Spleen (tissue), 7 donors: ENCODE results near the gene HOXB2.

Source experiments
- POLR2A ChIP-seq, 3 donors: fragments of 450-650 bp; IDR thresholded peaks; one replicate each; pipeline ENCODE4 v1.5.1; 2017; ENCODE audit warnings: antibody characterized with exemption in 3 of 3, mild to moderate bottlenecking in 1 of 3
- TF ChIP-seq, protein P1 (sequence below), 11 experiments: fragments of 200-600 bp in 7 of 11; fragments of 450-650 bp in 4 of 11; sonication (generic) in 4 of 11; IDR thresholded peaks in 8 of 11; conservative IDR thresholded peaks in 3 of 11; 1 replicate in 7 of 11; 2 replicates in 4 of 11; pipeline versions ENCODE4 v1.4.0 to v1.8.0; 2016 to 2021; ENCODE audit warnings: antibody characterized with exemption in 11 of 11, inconsistent platforms in 4 of 11, mild to moderate bottlenecking in 1 of 11
- donor health status: DM: no; HTN: no; CAD: no; lungs with moderate emphysema.
- donor health status: DM: no; HTN: no; CAD: no.
- donor health status: DM: no; HTN: no; CAD: no.

DNA sequence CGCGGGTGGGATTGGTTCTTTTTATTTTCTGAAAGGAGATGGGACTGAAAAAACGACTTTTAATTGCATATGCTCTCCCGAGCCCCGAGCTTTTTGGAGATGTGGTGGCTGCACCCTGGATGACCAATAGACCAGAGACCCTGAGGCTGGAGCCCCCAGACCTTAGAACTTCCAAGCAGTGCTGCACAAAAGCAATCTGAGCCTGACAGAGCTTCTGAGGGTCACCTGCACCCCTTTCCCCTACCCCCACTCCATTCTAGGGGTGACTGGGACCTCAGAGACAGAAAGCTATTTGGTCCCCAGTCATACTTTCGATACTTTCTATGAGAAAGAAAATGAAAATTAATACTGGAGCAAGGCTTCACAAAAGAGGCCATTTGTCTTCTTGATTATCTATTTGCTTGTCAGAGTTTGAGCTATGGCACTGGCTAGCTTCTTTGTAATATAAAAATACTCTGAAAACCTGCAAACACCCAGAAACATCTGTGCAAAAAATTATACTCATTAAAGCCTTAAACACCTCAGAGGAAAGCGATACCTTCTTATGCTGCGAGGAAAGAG lies 29.7 kb upstream of the HOXB2 start:
- TF ChIP-seq, protein P1, sequence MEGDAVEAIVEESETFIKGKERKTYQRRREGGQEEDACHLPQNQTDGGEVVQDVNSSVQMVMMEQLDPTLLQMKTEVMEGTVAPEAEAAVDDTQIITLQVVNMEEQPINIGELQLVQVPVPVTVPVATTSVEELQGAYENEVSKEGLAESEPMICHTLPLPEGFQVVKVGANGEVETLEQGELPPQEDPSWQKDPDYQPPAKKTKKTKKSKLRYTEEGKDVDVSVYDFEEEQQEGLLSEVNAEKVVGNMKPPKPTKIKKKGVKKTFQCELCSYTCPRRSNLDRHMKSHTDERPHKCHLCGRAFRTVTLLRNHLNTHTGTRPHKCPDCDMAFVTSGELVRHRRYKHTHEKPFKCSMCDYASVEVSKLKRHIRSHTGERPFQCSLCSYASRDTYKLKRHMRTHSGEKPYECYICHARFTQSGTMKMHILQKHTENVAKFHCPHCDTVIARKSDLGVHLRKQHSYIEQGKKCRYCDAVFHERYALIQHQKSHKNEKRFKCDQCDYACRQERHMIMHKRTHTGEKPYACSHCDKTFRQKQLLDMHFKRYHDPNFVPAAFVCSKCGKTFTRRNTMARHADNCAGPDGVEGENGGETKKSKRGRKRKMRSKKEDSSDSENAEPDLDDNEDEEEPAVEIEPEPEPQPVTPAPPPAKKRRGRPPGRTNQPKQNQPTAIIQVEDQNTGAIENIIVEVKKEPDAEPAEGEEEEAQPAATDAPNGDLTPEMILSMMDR (IDR thresholded peaks at IDR 0.05 in 8 of 11, conservative IDR thresholded peaks at IDR 0.05 in 3 of 11) = no peak
- TF ChIP-seq POLR2A (IDR thresholded peaks at IDR 0.05) = no peak
